HG03066 (cell line): ENCODE measurements around the gene REEP3.
"Not testable (repeated sequence)": the region's sequence is repeated elsewhere in the genome, so short reads cannot be mapped to it uniquely, and the experiment has no call there.

Experiments used
- ATAC-seq: cut with Tn5 transposase; IDR thresholded peaks from one replicate; pipeline ENCODE4 v1.9.1; 2021; ENCODE audit warnings: low read depth; ENCODE audit not compliant: unreplicated experiment

REEP3 gene

GRCh38 chr10:63547628-63548360 lies 26.6 kb downstream of the REEP3 start:
- no peak for ATAC-seq

GRCh38 chr10:63548860-63549259 lies 27.7 kb downstream of the REEP3 start:
- no peak for ATAC-seq

GRCh38 chr10:63549810-63550209 lies 28.6 kb downstream of the REEP3 start:
- ATAC-seq, result no peak

- no peak for ATAC-seq
Observed at GRCh38 chr10:63553031-63553430, 31.8 kb downstream of the REEP3 start.

- ATAC-seq, result no peak
Observed at GRCh38 chr10:63553473-63553872, 32.3 kb downstream of the REEP3 start.

- ATAC-seq, result peak; percentile 60
Observed at GRCh38 chr10:63554657-63555056, 33.5 kb downstream of the REEP3 start.

- no peak for ATAC-seq
Observed at GRCh38 chr10:63555330-63555729, 34.1 kb downstream of the REEP3 start.

GRCh38 chr10:63558132-63558784 lies 37.1 kb downstream of the REEP3 start:
- no peak for ATAC-seq

- no peak for ATAC-seq
Observed at GRCh38 chr10:63561341-63561740, 40.1 kb downstream of the REEP3 start.

- ATAC-seq, result no peak
Observed at GRCh38 chr10:63562391-63562790, 41.2 kb downstream of the REEP3 start.

- ATAC-seq, result no peak
Observed at GRCh38 chr10:63562857-63563256, 41.7 kb downstream of the REEP3 start.

GRCh38 chr10:63563623-63564022 lies 42.4 kb downstream of the REEP3 start:
- ATAC-seq, result no peak

GRCh38 chr10:63564731-63565130 lies 43.5 kb downstream of the REEP3 start:
- not testable (repeated sequence) for ATAC-seq

- no peak for ATAC-seq
Observed at GRCh38 chr10:63573068-63573697, 52.0 kb downstream of the REEP3 start.

GRCh38 chr10:63574011-63574410 lies 52.8 kb downstream of the REEP3 start:
- no peak for ATAC-seq

GRCh38 chr10:63576501-63576900 lies 55.3 kb downstream of the REEP3 start:
- ATAC-seq, result no peak

- no peak for ATAC-seq
Observed at GRCh38 chr10:63578501-63578900, 57.3 kb downstream of the REEP3 start.

GRCh38 chr10:63579371-63580014 lies 58.3 kb downstream of the REEP3 start:
- no peak for ATAC-seq

GRCh38 chr10:63582690-63583089 lies 61.5 kb downstream of the REEP3 start:
- ATAC-seq, result no peak

GRCh38 chr10:63583397-63583796 lies 62.2 kb downstream of the REEP3 start:
- ATAC-seq, result no peak
